Natural killer cell (primary cell): Measurements from ENCODE around the gene SORBS2. TPM values are rescaled to one million over a fixed set of nuclear protein-coding genes. Genes with fewer than 3 reads are reported as not detected.

Source experiments
- ATAC-seq, 3 donors: fragments of 150-1000 bp in 2 of 3; fragments of 200-7000 bp in 1 of 3; cut with Tn5 transposase; 1 replicate in 1 of 3; 2 replicates in 2 of 3; pipeline ENCODE4 v1.10.0; 2021; ENCODE audit warnings: mild to moderate bottlenecking in 2 of 3, moderate library complexity in 2 of 3
- DNase-seq, 2 donors: peaks; one replicate each; pipeline versions ENCODE4 v3.0.0 to v3.0.0-alpha.2; 2013 to 2021; ENCODE audit warnings: mixed read lengths in 1 of 2
- H3K27ac ChIP-seq: one replicate; pipeline ENCODE4 v1.5.1; 2013; ENCODE audit warnings: mild to moderate bottlenecking, low read length
- H3K27me3 ChIP-seq: one replicate; pipeline ENCODE4 v1.6.1; 2013; ENCODE audit warnings: low read length; ENCODE audit not compliant: control insufficient read depth, insufficient read depth
- H3K36me3 ChIP-seq: one replicate; pipeline ENCODE4 v1.6.1; 2013; ENCODE audit warnings: low read length; ENCODE audit not compliant: control insufficient read depth, insufficient read depth
- H3K4me1 ChIP-seq: one replicate; pipeline ENCODE4 v1.6.1; 2013; ENCODE audit warnings: low read length; ENCODE audit not compliant: control insufficient read depth, insufficient read depth
- H3K4me3 ChIP-seq: one replicate; pipeline ENCODE4 v1.5.1; 2013; ENCODE audit warnings: low read length
- H3K9me3 ChIP-seq: one replicate; pipeline ENCODE4 v1.6.1; 2013; ENCODE audit warnings: low read length; ENCODE audit not compliant: control insufficient read depth, insufficient read depth
- H3K27ac Mint-ChIP-seq, 2 donors: one replicate each; pipeline ENCODE4 v1.8.0; 2022; ENCODE audit warnings: mild to moderate bottlenecking in 2 of 2, mixed read lengths in 2 of 2, moderate library complexity in 1 of 2
- H3K27me3 Mint-ChIP-seq, 2 donors: one replicate each; pipeline ENCODE4 v1.8.0; 2022; ENCODE audit warnings: low read depth in 2 of 2, mixed read lengths in 2 of 2
- H3K36me3 Mint-ChIP-seq: one replicate; pipeline ENCODE4 v1.8.0; 2022; ENCODE audit warnings: mixed read lengths
- H3K4me1 Mint-ChIP-seq, 2 donors: one replicate each; pipeline ENCODE4 v1.8.0; 2022; ENCODE audit warnings: mixed read lengths in 2 of 2
- H3K4me3 Mint-ChIP-seq: one replicate; pipeline ENCODE4 v1.8.0; 2022; ENCODE audit warnings: mild to moderate bottlenecking, moderate library complexity, mixed read lengths
- H3K9me3 Mint-ChIP-seq, 2 donors: one replicate each; pipeline ENCODE4 v1.8.0; 2022; ENCODE audit warnings: mixed read lengths in 2 of 2
- CTCF ChIP-seq: fragments of 200-600 bp; IDR thresholded peaks from one replicate; pipeline ENCODE4 v1.8.0; 2022; ENCODE audit warnings: antibody characterized with exemption
- WGBS: methylation state at CpG from one replicate; pipeline ENCODE4 v1.1.7; 2013; ENCODE audit warnings: missing lambda C conversion rate; ENCODE audit not compliant: insufficient coverage; 5-methylcytosine and 5-hydroxymethylcytosine counted together
- intact Hi-C: fragments of 100-400 bp; cut with micrococcal nuclease; formaldehyde crosslinking; loops from one replicate; pipeline ENCODE4 v1.14.2; 2022
- total RNA-seq, 4 donors: library from RNA; stranded (reverse); fragments of 120-200 nt in 1 of 4; gene quantifications; one replicate each; pipeline versions ENCODE4 v1.2.3 to v1.2.4, GENCODE V29; 2013 to 2022

Gene SORBS2
- total RNA-seq, 3 donors from 2014 or later (not counting 1 experiment from before 2014, with no cell fraction given) = 10.2 to 15.6 (median 13.5) TPM

DNA sequence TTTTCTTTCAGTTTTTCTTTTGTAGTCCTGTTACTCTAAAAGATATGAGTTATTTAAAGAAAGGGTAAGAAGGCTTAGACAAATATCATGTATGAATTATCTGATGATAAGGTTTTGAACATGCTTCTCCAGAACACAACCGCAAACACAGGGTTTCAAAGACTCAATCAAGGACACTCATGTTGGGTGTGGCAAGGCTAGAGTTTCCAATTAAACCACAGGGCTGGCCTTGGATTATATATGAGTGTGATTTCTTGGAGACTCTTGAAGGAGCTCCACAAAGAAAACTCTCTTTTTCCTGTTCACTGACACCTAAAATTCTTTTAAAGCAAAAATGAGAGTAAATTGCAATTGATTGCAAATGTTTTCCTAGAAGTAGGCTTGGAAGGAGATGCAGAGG, 166.6 kb downstream of the SORBS2 start:
- Mint-ChIP-seq H3K9me3 (no peaks in the 10 kb centered on the region), H3K4me3 (no peak overlapping the region), H3K27ac (no peak overlapping the region), H3K36me3 (no peaks in the 10 kb centered on the region), H3K4me1 (no peaks in the 10 kb centered on the region), H3K27me3 (peaks cover 6 to 22% of the 10 kb centered on the region in 2 donors)
- H3K36me3 ChIP-seq = no peaks in the 10 kb centered on the region
- no peaks in the 10 kb centered on the region for H3K9me3 ChIP-seq
- no peak overlapping the region for H3K27ac ChIP-seq
- no peak overlapping the region for H3K4me3 ChIP-seq
- no peak for TF ChIP-seq CTCF
- intact Hi-C loops = no loop called here
- H3K27me3 ChIP-seq = no peaks in the 10 kb centered on the region
- no peak for DNase-seq
- no peak for ATAC-seq
- no peaks in the 10 kb centered on the region for H3K4me1 ChIP-seq
- 92% methylated on average over 1 of the region's 1 CpG for WGBS

GRCh38 chr4:185644408-185644807, 167.6 kb downstream of the SORBS2 start:
- H3K4me1 ChIP-seq = no peaks in the 10 kb centered on the region
- DNase-seq (no peak), ATAC-seq (no peak)
- H3K27ac ChIP-seq = no peak overlapping the region
- Mint-ChIP-seq H3K9me3 (no peaks in the 10 kb centered on the region), H3K4me3 (no peak overlapping the region), H3K4me1 (no peaks in the 10 kb centered on the region), H3K27ac (no peak overlapping the region), H3K27me3 (peaks cover 6 to 22% of the 10 kb centered on the region in 2 donors), H3K36me3 (no peaks in the 10 kb centered on the region)
- H3K4me3 ChIP-seq = no peak overlapping the region
- TF ChIP-seq CTCF = no peak
- peaks cover 7% of the 10 kb centered on the region for H3K27me3 ChIP-seq
- no peaks in the 10 kb centered on the region for H3K36me3 ChIP-seq
- intact Hi-C loops = loop anchor here (5.0 kb wide), 1 partner anchor 378 kb away; no protein-coding TSS in a partner anchor
- H3K9me3 ChIP-seq = no peaks in the 10 kb centered on the region
- 71% methylated on average over 2 of the region's 4 CpGs for WGBS

DNA sequence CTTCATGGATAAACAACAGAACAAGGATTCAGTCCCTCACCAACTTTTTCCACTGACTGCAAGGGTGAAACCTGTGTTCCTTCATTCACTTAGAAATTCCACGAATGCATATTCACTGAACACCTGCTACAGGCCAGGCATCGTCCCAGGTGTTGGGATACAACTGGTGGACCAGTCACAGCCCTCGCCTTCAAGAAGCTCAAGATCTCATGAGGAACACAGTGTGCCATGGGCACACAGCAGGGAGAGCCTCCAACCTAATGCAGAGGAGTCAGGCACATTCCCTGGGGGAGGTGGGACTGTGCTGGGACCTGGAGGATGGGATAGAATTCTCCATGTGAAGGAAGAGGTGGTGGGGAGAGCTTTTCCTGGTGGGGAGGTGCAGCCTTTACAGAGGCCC, 169.1 kb downstream of the SORBS2 start:
- Histone ChIP-seq H3K9me3 (no peaks in the 10 kb centered on the region), H3K4me1 (no peaks in the 10 kb centered on the region), H3K36me3 (no peaks in the 10 kb centered on the region), H3K27ac (no peak overlapping the region), H3K27me3 (peaks cover 7% of the 10 kb centered on the region), H3K4me3 (no peak overlapping the region)
- no peaks in the 10 kb centered on the region for H3K36me3 Mint-ChIP-seq
- DNase-seq = no peak
- intact Hi-C loops = loop anchor here (5.0 kb wide), 1 partner anchor 379 kb away; no protein-coding TSS in a partner anchor
- no peak for ATAC-seq
- no peak overlapping the region for H3K4me3 Mint-ChIP-seq
- WGBS = 74% methylated on average over 3 of the region's 3 CpGs
- no peaks in the 10 kb centered on the region for H3K9me3 Mint-ChIP-seq
- no peak for TF ChIP-seq CTCF
- no peaks in the 10 kb centered on the region for H3K4me1 Mint-ChIP-seq
- H3K27ac Mint-ChIP-seq = no peak overlapping the region
- H3K27me3 Mint-ChIP-seq = peaks cover 12 to 27% of the 10 kb centered on the region in 2 donors
